ENCODE results near the gene FGR.
A peak's percentile ranks its signal among the peaks of the same experiment; 100 is the strongest.

Gene FGR

DNA sequence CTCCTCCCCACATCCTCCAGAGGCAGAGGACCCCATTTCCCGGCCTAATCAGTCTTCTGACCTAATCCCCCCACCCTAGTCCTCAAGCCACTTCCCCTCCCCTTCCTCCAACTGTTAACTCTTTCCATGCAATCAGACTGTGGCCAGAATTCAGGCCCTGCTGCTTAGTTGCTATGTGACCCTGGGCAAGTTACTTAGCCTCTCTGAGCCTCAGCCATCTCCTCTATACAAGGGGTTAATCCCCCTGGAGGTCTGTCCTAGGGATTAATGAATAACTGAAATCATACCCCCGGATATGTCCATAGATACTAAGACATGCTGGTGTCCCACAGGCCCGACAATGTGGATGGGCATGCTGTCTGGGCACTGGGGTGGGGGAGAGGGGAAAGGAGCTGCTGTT lies 49.3 kb downstream of the FGR start:
- no peak for DNase-seq (ENCODE audit: low read depth)

DNA sequence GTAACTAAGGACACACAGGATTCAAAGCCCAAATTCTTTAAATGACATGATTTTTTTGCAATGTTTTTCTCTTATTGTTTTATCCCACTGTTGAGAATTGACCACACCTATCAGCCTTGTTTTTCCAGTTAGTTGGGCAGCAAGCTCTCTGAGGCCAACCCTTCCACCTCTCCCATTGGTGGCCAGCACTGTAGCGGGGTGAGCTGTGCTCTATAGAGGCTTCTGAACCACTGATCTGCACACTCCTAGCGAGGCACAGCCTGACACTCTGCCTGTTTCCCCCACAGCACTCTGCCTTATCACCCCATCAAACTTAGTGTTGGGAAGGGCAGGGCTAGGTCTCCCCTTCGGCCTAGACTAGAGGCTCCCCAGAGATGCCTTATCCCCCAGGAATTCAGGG lies 50.5 kb downstream of the FGR start:
- no peak for DNase-seq (ENCODE audit: low read depth)

DNA sequence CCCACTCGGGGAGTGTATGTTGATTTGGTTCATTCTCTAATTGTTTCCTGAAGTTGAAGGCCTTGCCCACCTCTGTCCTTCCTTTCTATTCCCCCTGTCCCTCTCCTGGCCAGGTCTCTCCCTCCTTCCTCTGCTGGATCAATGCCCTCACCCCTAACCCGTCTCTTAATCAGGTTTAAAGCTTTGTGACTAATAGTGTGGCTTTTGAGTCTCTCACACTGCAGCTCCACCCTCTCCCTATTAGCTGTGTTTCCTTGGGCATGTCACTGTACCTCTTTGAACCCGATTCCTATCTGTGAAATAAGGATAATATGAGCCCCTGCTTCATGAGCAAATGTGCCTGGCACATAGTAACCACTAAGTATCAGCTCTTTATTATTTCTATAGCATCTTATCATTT lies 51.5 kb downstream of the FGR start:
- no peak for DNase-seq (ENCODE audit: low read depth)

DNA sequence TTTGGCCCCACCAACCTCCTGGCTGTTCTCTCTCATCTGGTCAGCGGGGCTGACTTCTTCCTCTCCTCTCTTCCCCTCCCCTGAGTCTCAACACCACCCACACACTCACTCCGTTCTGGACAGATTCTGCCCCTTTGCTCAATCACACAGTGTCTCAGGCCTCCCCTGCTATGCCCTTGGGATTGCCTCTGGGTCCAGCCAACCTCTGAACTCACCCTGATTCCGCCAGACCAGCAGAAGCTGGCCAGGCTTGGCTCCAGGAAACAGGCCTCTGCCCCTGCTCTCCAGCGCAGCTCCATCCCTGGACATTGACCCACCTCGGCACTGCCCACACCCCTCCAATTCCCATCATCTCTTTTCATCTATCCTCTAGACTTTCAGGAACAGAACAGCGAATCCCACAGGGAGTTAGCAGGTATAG lies 53.2 kb downstream of the FGR start:
- no peak for DNase-seq (ENCODE audit: low read depth)

DNA sequence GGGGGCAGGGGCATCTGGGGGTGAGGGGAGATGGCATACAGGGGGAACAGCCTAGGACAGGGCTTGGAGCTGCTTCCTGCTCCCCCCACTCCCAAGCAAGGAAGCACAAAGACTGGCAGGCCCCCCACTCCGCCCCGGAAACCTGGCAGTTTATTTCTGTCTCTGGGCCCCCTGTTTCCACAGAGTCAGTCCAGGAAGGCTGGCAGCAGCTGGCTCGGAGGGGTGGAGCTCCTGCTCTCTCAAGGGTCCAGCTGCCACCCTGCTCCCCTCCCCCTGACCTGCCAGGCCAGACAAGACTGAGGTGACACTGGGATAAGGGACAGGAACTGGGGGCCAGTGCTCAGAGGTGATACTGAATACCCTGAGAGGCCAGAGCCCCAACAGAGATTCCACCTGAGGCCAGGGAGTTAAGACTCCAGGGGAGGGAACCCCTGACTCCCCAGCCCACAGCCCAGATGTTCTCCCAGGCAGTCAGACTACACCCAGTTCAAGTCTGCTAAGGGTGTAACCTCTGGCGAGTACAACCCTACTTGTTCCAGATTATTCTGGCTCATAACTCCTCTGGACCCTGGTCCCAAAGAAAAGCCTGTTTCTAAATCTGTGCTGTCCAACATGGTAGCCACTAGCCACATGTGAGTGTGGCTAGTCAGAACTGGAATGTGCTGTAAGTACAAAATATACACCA lies 57.3 kb downstream of the FGR start:
- no peak for DNase-seq (ENCODE audit: low read depth)

DNA sequence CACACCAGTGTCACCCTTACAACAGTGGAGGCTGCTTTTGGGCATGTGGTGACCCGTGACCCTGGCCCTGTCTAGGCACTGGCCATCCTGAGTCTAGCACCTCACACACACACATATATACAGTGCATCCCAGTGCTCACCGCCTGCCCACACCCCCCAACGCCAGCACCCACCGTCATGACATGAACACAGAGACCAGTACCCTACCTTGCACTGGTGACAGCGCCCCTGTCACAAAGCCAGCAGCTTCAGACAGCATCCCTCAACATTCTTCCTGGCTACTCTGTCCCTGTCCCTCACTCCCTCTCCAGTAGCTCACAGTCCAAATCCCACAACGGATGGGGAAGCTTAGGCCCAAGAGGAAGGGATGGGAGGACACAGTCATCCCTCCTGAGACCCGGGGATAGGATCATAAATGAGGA lies 58.2 kb downstream of the FGR start:
- no peak for DNase-seq (ENCODE audit: low read depth)

DNA sequence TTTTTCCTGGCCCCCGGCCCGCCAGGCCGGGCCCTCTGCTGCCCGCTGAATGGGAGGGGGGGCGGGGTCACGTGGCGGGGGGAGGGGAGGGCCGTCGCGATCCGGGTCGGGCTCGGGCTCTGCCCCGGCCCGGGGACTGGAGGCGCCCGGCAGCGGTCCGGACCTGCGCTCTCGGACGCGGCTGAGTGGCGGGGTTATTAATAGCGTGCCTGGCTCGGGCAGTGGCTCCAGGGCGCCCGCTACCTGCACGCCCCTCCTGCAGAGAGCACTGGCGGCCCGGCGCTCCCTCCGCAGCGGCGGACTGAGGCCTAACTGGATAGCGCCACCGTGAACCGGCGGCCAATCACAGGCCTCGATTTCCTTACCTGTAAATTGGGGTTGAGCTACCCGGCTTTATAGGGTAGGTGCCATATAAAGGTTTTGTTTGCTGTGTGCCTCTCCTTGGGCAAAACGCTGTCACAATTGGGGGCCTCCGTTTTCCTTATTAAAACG lies 59.1 kb downstream of the FGR start:
- no peak for DNase-seq (ENCODE audit: low read depth)

DNA sequence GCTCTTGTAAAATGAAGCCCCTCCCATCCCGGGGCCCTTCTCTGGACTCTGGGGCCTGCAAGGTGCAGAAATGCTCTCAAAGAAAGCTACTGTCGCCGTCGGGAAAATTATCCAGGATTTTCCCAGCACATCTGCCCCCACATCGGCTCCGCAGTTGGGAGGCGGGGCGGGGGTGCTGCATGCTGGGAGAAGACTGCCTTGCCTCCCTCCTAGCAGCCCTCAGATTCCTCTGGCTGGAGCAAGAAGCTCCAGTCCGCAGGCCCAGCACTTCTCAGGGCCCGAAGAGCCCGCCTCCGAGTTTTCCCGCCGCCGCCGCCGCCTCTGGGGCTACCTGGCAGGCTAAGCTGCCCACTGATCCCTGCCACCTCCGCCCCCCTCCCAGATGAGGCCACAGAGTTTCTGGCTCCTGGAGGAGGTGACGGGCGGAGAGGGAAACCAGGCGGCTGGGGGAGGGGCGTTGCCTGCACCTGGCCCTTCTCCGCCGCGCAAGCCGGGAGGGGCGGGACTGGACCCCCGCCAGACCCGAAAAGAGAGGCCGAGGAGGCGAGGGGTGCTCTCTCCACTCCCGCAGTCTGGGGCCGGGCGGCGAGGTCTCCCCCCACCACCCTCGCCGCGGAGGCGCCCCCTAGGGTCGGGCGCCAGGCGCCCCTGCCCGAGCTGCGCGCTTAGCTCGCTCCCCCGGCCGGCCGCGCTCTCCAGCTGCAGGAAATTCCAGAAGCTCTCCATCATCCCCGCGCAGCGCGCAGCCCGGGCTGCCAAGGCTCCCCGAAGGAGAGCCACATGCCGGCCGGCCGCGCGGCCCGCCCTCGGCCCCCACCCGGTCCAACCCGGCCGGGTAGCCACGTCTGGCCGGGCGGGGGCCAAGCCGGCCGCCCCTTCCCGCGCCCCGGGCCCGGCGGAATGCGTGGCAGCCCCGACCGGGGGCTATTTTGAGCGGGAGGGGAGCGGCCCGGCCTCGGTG lies 59.8 kb downstream of the FGR start:
- DNase-seq (ENCODE audit: low read depth) = peak; percentile 74

DNA sequence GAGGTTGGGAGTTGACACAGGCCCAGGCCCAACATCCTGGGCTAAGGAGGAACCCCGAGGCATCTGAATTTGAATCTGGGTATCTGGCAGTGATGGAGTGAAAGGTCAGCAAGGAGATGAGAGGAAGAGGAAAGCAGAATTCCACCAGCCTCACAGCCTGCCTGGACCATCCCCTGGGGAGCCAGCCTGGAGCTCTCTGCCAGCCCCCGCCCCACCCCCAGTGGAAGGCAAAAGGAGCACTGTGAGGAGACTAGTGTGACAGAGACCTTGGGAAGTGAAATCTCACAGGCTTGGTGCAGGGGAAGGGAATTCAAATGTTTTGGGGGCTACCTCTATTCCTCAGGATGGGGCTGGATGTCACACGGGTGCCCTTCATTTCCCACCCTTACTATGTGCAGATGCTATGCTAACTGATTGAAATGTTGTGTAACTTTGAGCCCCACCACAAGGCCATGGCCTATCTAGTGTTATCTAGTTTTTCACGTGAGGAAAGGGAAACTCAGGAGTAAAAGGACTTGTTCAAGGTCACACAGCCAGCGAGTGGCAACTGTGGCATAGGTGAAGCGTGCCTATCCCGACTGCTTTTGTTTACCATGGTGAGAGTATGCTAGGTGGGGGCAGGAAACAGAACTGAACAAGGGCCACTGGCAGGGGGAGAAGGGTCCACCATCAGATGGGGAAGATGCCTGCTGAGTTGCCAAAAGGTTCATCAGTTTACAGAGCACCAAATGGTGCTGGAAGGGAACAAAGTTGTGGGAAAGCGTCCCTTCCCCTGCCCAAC lies 60.8 kb downstream of the FGR start:
- no peak for DNase-seq (ENCODE audit: low read depth)

DNA sequence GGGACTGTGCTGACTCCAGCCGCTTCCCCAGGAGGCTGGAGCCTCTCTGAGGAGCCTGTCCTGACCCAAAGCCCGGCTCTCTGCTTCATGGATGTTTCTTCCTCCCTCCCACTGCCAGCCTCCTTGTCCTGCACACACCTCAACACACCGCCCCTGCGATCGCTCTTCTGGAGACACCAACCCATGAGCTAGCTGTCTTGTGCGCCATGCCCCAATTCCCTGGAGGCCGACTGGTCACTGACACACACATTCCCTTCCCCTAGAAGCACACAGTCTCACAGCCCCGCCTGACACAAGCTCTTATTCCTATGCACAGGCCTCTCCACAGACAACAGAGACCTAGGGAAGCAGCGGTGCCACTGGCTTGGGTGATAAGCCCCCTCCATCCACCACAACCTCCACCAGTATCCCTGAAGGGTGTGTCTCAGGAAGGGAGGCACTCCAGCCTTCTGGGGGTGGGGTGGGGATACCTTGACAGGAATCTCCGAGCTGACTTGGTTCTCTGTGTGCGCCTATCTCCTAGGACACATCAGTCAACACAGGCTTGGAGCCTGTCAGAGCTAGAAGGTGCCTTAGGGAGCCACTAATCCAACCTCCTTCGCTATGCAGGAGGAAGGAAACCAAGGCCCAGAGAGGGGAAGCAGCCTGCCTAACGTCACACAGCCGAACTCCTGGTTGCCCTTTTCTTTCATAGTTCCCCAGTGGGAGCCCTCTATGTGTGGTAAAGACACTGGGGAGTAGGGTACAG lies 62.1 kb downstream of the FGR start:
- DNase-seq (ENCODE audit: low read depth) = no peak

DNA sequence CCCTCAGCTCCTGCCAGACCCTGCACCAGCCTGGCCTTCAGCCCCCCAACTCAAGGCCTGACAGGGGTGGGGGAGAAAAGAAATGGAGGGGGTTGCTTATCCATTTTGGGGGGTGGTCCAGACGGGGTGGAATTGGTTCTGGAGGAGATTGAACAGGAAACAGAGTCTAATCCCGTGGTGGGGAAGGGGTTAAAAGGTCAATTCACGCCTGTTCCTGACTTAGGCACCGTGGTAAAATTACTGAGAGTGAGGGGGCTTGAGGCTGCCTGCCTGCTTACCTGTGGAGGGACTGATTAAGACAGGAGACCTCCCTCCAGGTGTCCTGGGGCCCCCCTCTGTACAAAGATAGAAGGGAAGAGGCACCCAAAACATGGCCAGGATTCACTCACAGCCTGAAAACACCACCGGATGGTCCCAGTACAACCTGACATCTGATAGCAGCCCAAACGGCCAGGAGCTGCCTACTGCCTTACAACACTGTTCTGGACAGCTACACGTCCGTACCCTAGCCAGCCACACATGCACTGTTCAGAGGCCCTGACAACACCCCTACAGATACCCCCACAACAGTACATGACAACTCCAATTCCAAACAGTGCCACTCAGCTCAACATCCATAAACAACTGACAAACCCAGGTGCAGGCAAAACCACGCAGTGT lies 62.8 kb downstream of the FGR start:
- DNase-seq (ENCODE audit: low read depth) = no peak

DNA sequence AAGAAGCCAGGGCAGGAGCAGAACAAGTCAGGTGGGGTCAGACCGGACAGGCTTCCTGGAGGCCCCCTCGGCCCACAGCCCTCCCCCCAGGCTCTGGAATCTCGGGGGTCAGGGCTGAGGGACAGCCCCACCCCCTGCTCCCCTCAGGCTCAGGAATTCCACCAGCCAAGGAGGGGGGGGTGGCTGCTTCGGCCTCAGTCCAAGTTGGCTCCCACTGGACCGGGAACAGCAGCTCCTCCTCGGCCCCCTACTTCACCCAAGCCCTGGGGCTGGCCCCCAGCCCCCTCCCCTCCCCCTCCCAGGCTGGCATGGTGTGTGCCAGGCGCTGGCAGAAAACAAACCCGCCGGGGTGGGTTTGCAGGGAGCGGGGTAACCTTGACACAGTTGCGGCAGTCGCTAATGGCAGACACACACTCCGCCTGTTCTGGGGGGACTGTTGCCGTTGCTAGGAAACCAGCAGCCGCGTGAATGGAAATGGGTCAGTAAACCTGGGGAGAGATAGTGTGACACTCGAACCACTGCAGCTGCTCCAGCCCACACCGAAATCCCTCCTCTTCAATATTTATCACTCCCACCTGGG lies 63.5 kb downstream of the FGR start:
- no peak for DNase-seq (ENCODE audit: low read depth)

DNA sequence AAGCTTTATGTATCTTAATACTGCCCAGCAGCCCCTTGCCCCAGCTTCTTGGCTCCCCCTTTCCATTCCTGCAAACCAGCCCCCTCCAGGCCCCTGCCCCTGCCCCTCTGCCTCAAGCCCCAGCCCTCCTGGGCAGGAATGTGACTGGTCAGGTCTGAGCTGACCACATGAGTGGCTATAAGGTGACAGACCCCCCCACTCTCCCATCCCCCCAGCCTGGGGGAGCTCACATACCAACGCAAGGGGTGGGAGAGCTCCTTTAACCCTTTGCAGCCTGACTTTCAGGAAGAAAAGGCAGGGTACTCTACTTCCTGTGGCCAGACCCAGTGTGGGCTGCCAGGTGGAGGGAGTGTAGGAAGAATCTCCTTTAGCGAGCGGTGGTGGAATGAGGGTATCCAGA lies 64.2 kb downstream of the FGR start:
- no peak for DNase-seq (ENCODE audit: low read depth)

DNA sequence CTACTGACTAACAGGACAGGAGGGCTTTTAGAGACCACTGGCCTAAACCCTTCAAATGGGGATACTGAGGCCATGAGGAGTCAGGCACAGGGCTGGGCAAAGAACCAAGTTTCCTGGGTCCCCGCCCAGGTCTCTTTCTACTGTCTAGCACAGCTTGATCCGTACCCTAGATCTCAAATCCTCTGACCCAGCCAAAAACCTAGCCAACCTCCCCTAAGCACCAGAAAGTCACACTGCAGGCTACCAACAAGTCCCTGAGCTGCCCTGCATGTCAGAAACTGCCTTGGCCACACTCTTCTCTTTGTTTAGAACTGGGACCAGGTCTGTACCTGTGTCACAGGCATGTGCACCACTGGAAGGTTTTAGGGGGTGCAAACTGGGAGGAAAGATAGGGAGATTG lies 64.6 kb downstream of the FGR start:
- no peak for DNase-seq (ENCODE audit: low read depth)

DNA sequence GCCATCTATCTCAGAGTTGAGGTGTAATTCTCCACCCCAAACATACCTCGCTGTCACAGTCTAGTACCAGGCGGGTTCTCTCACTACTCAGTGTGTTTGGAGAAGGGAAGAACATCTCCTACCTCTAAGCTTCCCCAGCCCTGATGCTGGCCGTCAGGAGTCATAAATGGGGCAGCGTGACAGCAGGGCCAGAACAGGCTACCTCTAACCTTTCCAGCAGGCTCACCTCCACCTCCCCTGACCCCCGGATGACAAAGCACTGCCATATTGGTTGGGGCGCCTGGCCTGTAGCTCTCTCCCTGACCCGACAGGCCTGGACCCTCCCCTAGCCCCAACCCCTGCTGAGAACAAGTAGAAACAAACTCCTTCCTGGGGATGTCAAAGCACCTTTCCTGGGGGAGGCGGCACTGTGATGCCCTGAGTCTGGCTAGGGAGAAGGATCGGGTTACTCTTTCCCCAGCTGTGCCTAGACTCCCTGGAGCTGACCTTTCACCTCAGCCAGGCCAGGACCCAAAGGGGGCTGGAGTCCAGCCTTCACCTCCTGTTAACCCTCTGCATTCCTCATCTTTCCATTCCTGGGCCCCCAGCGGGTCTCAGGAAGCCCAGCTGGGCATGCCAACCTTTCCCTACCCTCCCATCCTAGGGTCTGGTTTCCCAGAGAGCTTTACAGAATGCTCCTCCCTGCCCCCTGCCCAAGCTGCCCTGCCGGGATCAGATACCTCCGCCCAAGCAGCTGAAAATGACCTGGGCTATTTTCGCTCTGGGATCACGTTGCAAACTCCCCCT lies 65.3 kb downstream of the FGR start:
- no peak for DNase-seq (ENCODE audit: low read depth)

DNA sequence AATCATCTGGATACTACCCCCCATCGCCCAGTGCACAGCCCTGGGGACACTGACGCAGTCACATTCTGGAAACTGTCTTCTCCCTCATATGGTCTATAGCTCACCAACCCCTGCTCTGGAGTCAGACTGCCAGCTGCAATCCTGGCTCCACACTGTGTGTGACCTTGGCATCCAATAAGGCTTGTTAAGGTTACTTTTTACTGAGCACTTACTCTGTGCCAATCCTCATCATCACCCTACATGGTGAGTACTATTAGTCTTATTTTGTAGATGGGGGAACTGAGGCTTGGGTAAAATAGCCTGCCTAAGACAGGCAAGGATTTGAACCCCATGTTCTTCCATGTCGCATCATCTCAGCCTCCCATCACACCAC lies 65.9 kb downstream of the FGR start:
- no peak for DNase-seq (ENCODE audit: low read depth)

DNA sequence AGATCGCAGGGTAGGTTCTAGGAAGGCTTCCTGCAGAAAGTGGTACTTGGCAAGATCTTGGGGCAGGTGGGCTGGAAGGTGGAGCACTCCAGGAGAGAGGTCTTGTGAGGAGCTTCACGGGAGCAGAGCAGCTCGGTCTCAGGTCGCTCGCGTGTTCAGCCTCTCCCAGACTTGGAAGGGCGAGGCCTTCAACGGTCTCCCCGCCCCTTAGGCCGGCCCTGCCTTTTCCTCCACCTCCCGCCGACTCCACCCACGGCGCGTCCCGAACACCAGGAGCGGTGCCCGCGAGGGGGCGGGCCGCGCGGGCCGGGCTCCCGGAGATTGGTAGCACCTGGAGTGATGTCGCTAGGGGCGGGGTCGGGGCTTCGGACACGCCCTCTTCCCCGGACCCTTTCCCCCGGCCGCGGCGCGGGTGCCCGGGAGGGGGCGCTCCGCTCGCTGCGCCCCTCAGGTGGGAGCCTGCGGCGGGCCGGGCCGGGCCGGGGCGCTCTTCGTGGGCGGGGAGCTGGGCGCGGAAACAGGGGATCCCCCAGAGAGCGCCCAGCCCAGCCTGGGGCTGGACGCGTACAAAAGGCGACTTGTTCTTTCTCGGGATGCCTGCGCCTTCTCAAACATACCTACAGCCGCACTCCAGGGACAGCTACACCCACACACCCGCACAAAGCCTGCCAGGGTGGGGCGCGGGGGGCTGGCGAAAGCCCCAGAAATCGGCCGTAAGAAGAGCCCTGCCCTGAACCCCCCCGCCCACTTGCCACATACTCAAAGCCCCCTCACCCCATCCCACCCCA lies 66.5 kb downstream of the FGR start:
- peak; percentile 90 for DNase-seq (ENCODE audit: low read depth)

DNA sequence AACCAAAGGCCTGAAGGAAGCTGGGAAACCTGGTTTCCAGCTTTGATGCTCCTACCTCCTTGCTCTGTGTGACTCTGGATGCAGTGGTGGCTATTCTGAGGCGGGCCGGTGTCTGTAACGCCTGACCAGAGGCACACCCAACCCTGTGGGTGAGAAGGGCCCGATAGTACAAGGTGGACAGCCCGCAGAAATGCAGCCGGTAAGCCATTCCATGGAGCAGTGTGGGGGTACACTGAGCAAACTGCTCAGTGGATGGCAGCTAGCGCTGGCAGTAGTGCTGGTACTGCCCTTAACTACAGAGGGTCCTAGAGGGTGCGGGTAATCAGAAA lies 67.0 kb downstream of the FGR start:
- DNase-seq (ENCODE audit: low read depth) = no peak

DNA sequence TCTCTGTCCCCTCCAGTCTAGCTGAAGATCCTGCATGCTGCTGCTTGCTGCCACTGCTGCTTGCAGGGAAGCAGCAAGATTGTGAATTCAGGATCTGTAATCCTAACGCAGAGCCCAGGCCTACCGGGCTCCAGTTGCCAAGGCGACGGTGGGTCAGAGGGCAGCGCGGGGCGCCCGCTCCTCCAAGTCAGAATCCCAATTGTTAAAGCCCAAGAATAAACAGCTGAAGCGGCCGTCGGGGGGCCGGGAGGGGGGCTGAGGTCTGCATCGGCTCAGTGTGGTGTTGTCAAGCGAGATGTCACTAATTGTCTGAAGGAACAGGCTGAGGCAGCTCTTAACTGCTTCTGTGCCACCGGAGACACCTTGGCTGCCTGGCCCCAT lies 67.8 kb downstream of the FGR start:
- DNase-seq (ENCODE audit: low read depth) = no peak
